Measurements from ENCODE around the gene SAMD1. TPM values are rescaled to one million over a fixed set of nuclear protein-coding genes. Genes with fewer than 3 reads are reported as not detected.
A peak's percentile ranks its signal among the peaks of the same experiment; 100 is the strongest.

SAMD1 gene
- total RNA-seq, 1 experiment from 2014 or later = 108 TPM

DNA sequence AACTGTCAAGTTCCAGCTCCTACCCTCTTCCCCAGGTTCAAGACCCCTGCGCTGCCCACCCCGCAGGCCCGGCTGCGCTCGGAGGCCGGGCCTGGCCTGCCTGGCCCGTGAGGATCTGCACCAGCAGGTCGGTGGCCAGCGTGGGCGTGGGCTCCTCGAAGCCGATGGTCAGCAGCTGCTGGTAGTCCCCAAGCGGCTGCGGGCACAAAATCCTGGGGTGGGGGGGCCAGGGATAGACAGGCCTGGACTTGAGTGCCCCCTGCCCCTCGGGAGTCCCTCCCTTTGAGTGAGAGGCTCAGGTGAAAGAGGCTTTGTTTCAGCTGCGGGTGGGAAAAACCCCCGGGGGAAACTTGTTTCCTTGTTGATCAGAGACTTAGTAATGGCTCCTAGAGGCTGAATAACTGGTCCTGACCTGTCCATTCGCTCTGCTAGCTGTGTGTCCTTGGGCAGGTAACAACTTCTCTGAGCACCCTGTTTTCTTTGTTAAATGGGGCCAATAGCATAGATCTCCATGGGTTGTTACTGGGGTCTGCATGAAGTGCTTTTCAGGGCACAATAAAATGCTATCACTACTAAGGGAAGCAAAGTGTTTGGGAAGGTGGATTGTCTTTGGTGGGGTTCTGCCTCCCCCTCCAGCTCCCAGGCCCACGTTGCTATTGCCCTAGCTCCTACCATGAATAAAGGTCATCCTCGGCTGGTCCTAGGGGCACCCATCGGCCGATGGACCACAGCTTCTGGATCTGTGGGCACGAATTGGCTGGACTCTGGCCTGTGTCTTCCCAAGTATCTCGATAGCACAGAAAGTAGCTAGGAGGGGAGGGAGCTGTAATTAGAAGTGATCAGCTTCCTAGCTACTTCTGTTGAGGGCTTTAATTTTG lies 8.5 kb downstream of the SAMD1 start:
- H3K27me3 ChIP-seq (ENCODE audit: insufficient read depth, low read length) = no peaks in the 10 kb centered on the region
- DNase-seq = no peak

More for the DNA sequence above, 8.5 kb downstream of the SAMD1 start:
- no peaks in the 10 kb centered on the region; the same call in 1 of the 2 replicates for H3K4me1 ChIP-seq (ENCODE audit: insufficient read depth, low read length)
- peak overlapping the region; percentile 67 for H3K4me2 ChIP-seq (ENCODE audit: insufficient read depth, insufficient read length, low read length)
- no peak overlapping the region for H3K9ac ChIP-seq (ENCODE audit: extremely low read depth, insufficient read length, low read length)
- H3T11ph ChIP-seq (ENCODE audit: low read length) = no peak overlapping the region
- Mint-ChIP-seq H3K27ac (no peak overlapping the region; a peak in 2 of 7 replicates), H3K27me3 (ENCODE audit: low read depth) (peaks cover 14% of the 10 kb centered on the region), H3K4me1 (peaks cover 6 to 7% of the 10 kb centered on the region in 2 experiments; a peak in 3 of 4 replicates), H3K36me3 (ENCODE audit: insufficient read depth in 1 of 3, low read depth in 3 of 3) (peaks cover 0 to 7% (median 0%) of the 10 kb centered on the region in 3 experiments; a peak in 3 of 7 replicates), H3K4me3 (peak overlapping the region; percentile 89 to 95), H3K9me3 (no peaks in the 10 kb centered on the region)
- H3K79me1 ChIP-seq (ENCODE audit: insufficient read depth, low read depth, low read length, poor library complexity, severe bottlenecking) = no peaks in the 10 kb centered on the region
- no peak overlapping the region for H3K18ac ChIP-seq (ENCODE audit: insufficient read length, low read depth, low read length)
- WGBS (ENCODE audit: extremely low coverage, insufficient read length, low lambda C conversion rate) = no CpG with 5 or more reads among the region's 24 CpGs
- H2BK5ac ChIP-seq (ENCODE audit: insufficient read length, low read length) = no peak overlapping the region
- no peak overlapping the region for H3K23ac ChIP-seq (ENCODE audit: insufficient read length, low read depth, low read length)
- peak overlapping the region; percentile 52; the same call in 1 of the 2 replicates for H3K14ac ChIP-seq (ENCODE audit: insufficient read depth, low read length)
- H3K23me2 ChIP-seq (ENCODE audit: insufficient read length, low read depth, low read length, poor library complexity, severe bottlenecking) = peaks cover 9% of the 10 kb centered on the region
- no peaks in the 10 kb centered on the region for H4K20me1 ChIP-seq (ENCODE audit: control insufficient read depth, insufficient read depth, insufficient read length)
- no peaks in the 10 kb centered on the region for H3K79me2 ChIP-seq (ENCODE audit: insufficient read depth, low read length)
- peak overlapping the region; percentile 79 for H2BK12ac ChIP-seq (ENCODE audit: insufficient read length, low read depth, low read length)
- H4K8ac ChIP-seq (replicated peaks; ENCODE audit: insufficient read length, low read depth, low read length) = no peak overlapping the region
- H3K4ac ChIP-seq (ENCODE audit: low read depth, low read length) = no peak overlapping the region
- no peaks in the 10 kb centered on the region for H3K9me3 ChIP-seq (ENCODE audit: control insufficient read depth, low read depth, low read length)
- H3K27ac ChIP-seq (ENCODE audit: insufficient read length, low read depth, low read length) = no peak overlapping the region
- no peak overlapping the region for H2BK120ac ChIP-seq (ENCODE audit: low read depth, low read length, poor library complexity, severe bottlenecking)
- H2AK5ac ChIP-seq (ENCODE audit: insufficient read length, low read length) = no peak overlapping the region
- H2AFZ ChIP-seq (ENCODE audit: low read length) = no peak overlapping the region
- no peak for TF ChIP-seq CTCF (conservative IDR thresholded peaks at IDR 0.05)
- H2BK20ac ChIP-seq (ENCODE audit: low read depth, low read length, poor library complexity, severe bottlenecking) = no peak overlapping the region
- H4K91ac ChIP-seq (ENCODE audit: insufficient read length, low read depth, low read length) = no peak overlapping the region
- no peak overlapping the region for H4K5ac ChIP-seq (ENCODE audit: insufficient read length, low read depth, low read length)
- no peak overlapping the region for H2BK15ac ChIP-seq (ENCODE audit: low read depth, low read length)
- no peak overlapping the region for H3K56ac ChIP-seq (ENCODE audit: insufficient read length, low read depth, low read length)
